Activated naive CD4-positive, alpha-beta T cell treated with anti-CD3 and anti-CD28 coated beads, Interleukin-2, amount 50 U/mL, for 16 hours (primary cell): ENCODE results near the gene ZNF559.
"Not testable (repeated sequence)": the region's sequence is repeated elsewhere in the genome, so short reads cannot be mapped to it uniquely, and the experiment has no call there.

ENCODE experiments used
- DNase-seq: peaks from one replicate; pipeline ENCODE4 v3.0.0-alpha.2; 2020

Gene ZNF559

DNA sequence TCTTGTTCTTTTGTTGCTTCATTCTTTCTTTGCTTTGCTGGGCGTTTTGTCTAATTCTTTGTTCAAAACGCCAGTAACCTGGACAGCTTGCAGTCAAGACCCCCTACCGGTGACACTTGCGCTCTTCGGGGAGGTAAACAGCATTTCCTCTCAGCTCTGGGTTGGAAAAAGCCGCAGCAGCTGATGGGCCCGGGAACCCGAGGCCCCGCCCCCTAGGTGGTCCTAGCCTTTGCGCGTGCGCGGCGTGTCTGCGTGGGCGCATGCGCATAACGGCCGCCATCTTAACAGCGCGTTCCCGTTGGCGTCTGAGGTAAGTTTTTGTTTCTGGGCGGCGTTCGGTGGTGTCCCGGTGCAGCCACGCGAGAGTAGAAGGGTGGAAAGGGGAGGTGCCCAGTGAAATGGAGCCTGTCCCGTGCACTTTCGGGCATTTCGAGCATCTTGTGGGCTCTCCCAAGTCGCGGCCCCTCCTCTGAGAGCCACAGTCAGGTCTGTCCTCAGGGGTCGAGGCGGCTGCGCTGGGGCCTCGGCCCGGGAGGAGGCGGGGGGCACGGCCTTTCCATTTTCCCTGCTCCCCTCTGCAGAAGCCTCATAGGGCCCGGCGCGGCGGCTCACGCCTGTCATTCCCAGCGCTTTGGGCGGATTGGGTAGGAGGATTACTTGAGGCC, at the start of gene ZNF559:
Gene ZNF559 (plus strand): TSS at position 261 of the 665 bp plus-strand sequence. CDS start 14,371 bp downstream, outside the sequence.
- peak; percentile 95 for DNase-seq

GRCh38 chr19:9283485-9283884, 40.5 kb upstream of the ZNF559 start:
- DNase-seq: not testable (repeated sequence)

- DNase-seq: no peak
Measured at GRCh38 chr19:9289231-9289884, 34.6 kb upstream of the ZNF559 start.

DNA sequence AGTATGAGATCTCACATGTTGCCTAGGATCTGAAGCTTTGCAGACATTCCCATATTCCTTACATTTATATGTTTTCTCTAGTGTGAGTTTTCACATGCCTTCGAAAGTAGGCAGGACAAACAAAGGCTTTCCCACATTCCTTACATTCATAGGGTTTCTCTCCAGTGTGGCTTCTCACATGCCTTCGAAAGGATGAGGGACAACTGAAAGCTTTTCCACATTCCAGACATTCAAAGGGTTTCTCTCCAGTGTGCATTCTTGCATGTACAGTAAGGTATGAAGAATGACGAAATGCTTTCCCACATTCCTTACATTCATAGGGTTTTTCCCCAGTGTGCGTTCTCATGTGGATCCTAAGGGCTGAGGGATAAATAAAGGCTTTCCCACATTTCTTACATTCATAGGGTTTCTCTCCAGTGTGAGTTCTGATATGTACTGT, 28.5 kb upstream of the ZNF559 start:
- no peak for DNase-seq

GRCh38 chr19:9296336-9296735, 27.6 kb upstream of the ZNF559 start:
- no peak for DNase-seq

DNA sequence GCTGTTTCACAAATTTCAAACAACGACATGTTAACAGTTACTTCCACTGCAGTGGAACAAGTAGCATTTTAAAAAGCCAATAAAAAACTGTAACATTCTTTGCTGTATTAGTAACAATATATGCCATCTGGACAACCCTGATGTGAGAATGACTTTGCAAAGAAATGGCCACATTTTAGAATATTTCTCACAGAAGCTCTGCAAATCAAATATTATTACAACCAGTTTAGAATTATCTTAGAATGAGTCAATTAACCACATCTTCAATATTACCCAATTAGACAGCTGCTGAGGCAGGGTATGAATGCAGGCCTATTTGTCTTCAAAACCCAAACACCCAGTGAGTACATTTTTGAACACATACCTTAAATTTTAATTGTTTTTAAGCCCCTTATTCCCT, 17.5 kb upstream of the ZNF559 start:
- DNase-seq: no peak

DNA sequence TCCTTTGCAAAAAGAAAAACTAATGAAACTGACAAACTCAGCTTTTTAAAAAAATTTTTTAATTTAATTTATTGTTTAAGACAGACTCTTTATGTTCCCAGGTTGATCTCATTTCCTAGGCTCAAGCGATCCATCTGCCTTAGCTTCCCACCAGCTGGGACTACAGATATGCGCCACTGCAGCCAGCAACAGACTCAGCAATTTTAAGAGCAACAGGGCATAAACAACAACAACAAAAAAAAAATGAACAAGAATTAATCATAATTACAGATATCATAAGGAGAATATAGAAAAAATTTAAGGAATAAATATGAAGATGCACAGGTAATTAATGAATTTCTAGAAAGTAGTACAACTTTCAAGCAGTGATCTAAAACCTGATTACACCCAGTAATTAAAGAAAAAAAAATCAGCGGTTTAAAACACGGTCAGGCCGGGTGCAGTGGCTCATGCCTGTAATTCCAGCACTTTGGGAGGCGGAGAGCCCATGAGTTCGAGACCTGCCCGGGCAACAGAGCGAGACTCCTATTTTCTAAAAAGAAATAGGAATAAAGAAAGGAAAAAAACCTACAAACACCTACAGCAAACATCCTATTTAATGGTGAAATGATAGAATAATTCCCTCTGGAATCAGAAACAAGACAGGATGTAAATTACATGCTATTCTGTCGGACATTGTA, 15.7 kb upstream of the ZNF559 start:
- DNase-seq: no peak

DNA sequence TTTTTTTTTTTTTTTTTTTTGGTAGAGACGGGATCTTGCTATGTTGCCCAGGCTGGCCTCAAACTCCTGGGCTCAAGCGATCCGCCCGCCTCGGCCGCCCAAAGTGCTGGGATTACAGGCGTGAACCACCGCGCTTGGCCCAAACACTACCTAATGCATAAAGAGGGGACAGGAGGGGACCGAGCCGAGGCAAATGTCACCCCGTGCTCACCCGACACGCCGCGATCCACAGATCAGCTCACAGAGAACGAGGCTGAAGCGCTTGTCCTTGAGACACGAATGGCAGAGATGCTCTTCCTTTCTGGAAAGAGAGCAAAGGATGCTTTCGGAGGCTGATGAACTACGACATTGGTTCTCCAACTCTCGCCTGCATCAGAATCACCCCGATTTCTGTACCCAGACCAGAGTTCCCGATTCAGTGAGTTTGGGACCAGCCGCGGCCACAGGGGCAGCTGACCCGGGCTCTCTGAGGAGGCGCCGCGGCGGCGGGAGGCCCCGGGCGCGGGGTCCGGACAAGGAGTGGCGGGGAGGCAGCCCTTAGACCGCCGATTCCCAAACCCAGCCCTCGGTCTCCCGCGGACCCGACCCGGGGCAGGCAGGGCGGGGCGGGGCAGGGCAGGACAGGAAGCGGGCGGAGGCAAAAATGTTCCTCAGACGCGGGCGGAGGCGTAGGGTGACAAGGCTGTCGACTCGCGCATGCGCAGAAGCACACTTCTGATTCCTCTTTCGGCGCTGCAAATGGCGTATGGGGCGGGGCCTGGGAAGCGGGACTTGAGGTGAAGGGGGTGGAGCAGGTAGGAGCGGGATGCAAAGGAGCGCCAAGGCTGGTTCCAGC, 14.6 kb upstream of the ZNF559 start, which contains the start of gene ZNF699:
Gene ZNF699 (minus strand): TSS at position 700 of the 835 bp plus-strand sequence. CDS start 4,719 bp downstream, outside the sequence.
- peak; percentile 99 for DNase-seq

DNA sequence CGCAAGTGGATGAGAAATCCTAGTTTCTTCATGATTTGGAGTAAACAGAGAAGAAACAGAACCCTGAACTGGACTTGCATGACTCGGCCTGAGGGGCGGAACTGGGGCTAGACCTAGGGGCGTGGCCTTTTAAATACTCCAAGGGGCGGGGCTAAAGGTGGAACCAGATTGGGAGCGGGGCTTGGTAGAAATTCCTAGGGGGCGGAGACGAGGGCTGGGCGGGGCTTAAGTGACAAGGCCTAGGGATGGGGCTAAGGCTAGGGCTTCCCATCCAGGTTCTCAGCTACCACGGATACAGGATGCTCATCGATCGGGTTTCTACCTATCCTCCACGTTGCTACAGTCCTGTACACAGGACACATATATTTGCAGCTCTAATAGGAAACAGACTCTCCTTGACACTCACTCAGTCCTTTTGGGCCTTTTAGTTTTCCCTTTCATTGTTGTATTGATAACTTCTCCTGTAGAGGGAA, 14.0 kb upstream of the ZNF559 start:
- no peak for DNase-seq

GRCh38 chr19:9313756-9314155, 10.2 kb upstream of the ZNF559 start:
- DNase-seq: no peak

DNA sequence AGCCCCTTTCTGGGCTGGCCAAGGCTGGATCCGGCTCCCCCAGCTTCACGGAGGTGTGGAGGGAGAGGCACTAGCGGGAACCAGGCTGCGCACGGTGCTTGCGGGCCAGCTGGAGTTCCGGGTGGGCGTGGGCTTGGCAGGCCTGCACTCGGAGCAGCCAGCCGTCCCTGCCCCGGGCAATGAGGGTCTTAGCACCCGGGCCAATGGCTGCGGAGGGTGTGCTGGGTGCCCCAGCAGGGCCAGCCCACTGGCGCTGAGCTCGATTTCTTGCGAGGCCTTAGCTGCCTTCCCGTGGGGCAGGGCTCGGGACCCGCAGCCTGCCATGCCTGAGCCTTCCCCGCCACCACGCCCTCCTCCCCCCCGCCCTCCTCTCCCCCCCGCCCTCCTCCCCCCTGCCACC, 2.6 kb upstream of the ZNF559 start:
- no peak for DNase-seq

DNA sequence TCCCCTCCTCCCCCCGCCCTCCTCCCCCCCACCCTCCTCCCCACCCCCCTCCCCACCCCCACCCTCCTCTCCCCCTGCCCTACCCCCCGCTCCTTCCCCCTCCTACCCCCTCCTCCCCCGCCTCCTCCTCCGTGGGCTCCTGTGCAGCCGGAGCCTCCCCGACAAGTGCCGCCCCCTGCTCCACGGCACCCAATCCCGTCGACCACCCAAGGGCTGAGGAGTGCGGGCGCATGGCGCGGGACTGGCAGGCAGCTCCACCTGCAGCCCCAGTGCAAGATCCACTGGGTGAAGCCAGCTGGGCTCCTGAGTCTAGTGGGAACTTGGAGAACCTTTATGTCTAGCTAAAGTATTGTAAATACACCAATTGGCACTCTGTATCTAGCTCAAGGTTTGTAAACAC, 2.2 kb upstream of the ZNF559 start:
- DNase-seq: not testable (repeated sequence)

DNA sequence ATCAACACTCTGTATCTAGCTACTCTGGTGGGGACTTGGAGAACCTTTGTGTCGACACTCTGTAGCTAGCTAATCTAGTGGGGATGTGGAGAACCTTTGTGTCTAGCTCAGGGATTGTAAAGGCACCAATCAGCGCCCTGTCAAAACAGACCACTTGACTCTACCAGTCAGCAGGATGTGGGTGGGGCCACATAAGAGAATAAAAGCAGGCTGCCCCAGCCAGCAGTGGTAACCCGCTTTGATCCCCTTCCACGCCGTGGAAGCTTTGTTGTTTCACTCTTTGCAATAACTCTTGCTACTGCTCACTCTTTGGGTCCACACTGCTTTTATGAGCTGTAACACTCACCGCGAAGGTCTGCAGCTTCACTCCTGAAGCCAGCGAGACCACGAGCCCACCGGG, 1.8 kb upstream of the ZNF559 start:
- not testable (repeated sequence) for DNase-seq

DNA sequence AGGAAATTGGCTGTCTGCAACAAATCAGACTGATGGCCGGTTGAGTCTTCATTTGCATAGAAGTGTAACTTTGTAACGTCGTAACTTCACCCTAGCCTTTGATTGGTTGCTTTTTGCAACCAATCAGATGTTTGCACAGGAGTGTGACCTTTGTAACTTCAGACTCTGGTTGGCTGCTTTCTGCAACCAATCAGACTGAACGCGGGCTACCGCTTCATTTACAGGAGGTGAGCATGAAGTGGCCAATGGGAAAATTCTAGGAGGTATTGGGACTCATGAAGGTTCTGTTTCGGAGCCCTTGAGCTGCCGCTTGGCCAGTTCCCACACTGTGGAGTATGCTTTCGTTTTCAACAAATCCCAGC, 441 bp upstream of the ZNF559 start:
- DNase-seq: peak; percentile 38

DNA sequence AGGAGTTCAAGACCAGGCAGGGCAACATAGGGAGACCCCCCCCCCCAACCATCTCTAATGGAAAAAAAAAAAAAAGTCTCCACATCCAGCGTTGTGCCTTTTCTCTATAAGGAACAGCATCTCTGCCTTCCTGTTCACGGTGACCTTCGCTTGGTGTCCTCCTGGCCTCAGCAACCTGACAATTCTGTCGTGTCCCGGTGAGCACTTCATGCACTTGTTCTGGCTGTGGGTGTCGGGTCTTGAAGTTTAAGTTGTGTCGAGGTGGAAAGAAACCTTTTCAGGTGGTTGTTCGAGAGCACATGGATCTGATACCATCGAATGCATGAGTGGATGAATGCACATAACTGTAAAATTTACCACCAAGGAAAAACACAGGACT, 594 bp downstream of the ZNF559 start:
- DNase-seq: no peak

GRCh38 chr19:9329999-9330398, 6.0 kb downstream of the ZNF559 start:
- DNase-seq: no peak

DNA sequence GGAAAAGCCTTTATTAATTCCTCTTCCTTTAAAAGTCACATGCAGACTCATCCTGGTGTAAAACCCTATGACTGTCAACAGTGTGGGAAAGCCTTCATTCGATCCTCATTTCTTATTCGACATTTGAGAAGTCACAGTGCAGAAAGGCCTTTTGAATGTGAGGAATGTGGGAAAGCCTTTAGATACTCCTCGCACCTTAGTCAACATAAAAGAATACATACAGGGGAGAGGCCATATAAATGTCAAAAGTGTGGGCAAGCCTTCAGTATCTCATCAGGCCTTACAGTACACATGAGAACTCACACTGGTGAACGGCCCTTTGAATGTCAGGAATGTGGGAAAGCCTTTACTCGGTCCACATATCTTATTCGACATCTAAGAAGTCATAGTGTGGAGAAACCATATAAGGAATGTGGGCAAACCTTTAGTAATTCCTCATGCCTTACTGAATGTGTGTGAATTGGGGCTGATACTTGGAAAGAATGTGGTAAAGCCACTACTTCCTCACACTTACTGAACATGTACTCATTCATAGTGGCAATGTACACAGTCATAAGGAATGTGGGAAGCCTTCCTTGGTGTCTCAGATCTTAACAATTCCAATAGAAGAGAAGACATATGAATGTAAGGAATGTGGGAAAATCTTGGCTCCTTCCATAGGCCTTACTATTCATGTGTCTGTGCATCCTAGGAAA, 18.8 kb downstream of the ZNF559 start:
- DNase-seq: no peak

DNA sequence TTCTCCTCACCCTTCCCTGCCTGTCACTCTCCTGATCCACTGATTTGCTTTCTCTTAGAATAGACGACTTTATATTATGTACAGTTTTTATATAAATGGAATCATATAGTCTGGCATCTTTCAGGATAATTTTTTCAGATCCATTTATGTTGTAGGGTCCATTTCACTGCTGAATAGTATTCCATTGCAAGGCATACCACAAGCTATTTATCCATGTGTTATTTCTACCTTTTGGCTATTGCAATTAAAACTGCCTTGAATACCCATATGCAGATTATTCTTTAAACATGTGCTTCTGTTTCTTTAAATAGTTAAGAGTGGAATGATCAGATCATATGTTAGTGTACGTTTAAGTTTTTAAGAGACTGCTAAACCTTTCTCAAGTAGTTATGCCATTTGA, 21.0 kb downstream of the ZNF559 start:
- no peak for DNase-seq

DNA sequence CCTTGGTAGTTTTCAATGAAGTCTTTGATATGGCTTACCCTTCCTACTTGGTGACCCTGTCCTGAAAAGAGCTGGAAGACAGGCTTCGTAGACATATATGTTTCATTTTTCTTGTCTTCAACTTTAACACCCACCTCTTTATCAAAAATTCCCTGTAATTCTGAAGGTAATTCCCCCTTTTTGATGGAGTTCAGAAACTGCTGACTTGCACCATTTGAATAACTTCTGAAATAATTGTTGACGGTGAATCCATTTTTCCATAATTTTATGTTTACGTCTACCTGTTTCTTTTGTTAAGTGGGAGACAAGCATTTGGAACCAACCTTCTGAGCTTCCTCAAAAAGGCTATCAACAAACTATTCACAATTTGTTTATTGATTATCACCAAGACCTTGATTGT, 24.3 kb downstream of the ZNF559 start:
- DNase-seq: no peak

- no peak for DNase-seq
Measured at GRCh38 chr19:9348671-9349070, 24.7 kb downstream of the ZNF559 start.

GRCh38 chr19:9352505-9352904, 28.5 kb downstream of the ZNF559 start:
- no peak for DNase-seq

- no peak for DNase-seq
Measured at GRCh38 chr19:9353011-9353410, 29.0 kb downstream of the ZNF559 start.
